Neural cell (in vitro differentiated cells): ENCODE data around the gene LIN7B. TPM values are rescaled to one million over a fixed set of nuclear protein-coding genes. Genes with fewer than 3 reads are reported as not detected.

Source experiments
- H2AFZ ChIP-seq: fragments of 200-600, 300-800 bp; sonication (generic), shearing (Covaris generic); 2 replicates; pipeline ENCODE4 v1.6.0; 2014; ENCODE audit warnings: low read depth, mild to moderate bottlenecking, antibody characterized with exemption, low read length, moderate library complexity
- H3F3A ChIP-seq: fragments of 200-600 bp; shearing (Covaris generic); 2 replicates; pipeline ENCODE4 v1.6.1; 2016; ENCODE audit warnings: mild to moderate bottlenecking, moderate library complexity, mixed read lengths, antibody characterized with exemption, low read length; ENCODE audit not compliant: insufficient read depth, poor library complexity, severe bottlenecking
- H3K27ac ChIP-seq: fragments of 200-600, 300-800 bp; sonication (generic), shearing (Covaris generic); 2 replicates; pipeline ENCODE4 v1.5.1; 2014; ENCODE audit warnings: mild to moderate bottlenecking, low read length, moderate library complexity
- H3K27me3 ChIP-seq: fragments of 300-800, 200-600 bp; sonication (generic), shearing (Covaris generic); 2 replicates; pipeline ENCODE4 v1.6.0; 2014; ENCODE audit warnings: mild to moderate bottlenecking, low read depth, low read length, moderate library complexity; ENCODE audit not compliant: insufficient read depth
- H3K36me3 ChIP-seq: fragments of 300-800, 200-600 bp; sonication (generic), shearing (Covaris generic); 2 replicates; pipeline ENCODE4 v1.5.1; 2014; ENCODE audit warnings: mild to moderate bottlenecking, antibody characterized with exemption, low read length, moderate library complexity; ENCODE audit not compliant: insufficient read depth
- H3K4me2 ChIP-seq: fragments of 300-800, 200-600 bp; sonication (generic), shearing (Covaris generic); 2 replicates; pipeline ENCODE4 v1.6.0; 2014; ENCODE audit warnings: mild to moderate bottlenecking, low read length
- H3K4me3 ChIP-seq: fragments of 300-800, 200-600 bp; sonication (generic), shearing (Covaris generic); 2 replicates; pipeline ENCODE4 v1.5.1; 2014; ENCODE audit warnings: mild to moderate bottlenecking, low read length, moderate library complexity
- H3K79me2 ChIP-seq: fragments of 200-600 bp; shearing (Covaris generic); replicated peaks from 2 replicates; pipeline ENCODE4 v1.6.0; 2014; ENCODE audit warnings: mild to moderate bottlenecking, low read length, moderate library complexity; ENCODE audit not compliant: insufficient read depth
- H3K9ac ChIP-seq: fragments of 300-800, 200-600 bp; sonication (generic), shearing (Covaris generic); 2 replicates; pipeline ENCODE4 v1.6.1; 2016; ENCODE audit warnings: mild to moderate bottlenecking, low read length, mixed read lengths
- H3K9me2 ChIP-seq: fragments of 200-600 bp; shearing (Covaris generic); 2 replicates; pipeline ENCODE4 v1.6.1; 2016; ENCODE audit warnings: mild to moderate bottlenecking, low read length, mixed read lengths; ENCODE audit not compliant: insufficient read depth
- H3K9me3 ChIP-seq: fragments of 200-600, 300-800 bp; sonication (generic), shearing (Covaris generic); 2 replicates; pipeline ENCODE4 v1.6.1; 2016; ENCODE audit warnings: mild to moderate bottlenecking, mixed run types, low read length, moderate library complexity, mixed read lengths
- H4K20me1 ChIP-seq: fragments of 200-600 bp; shearing (Covaris generic); 2 replicates; pipeline ENCODE4 v1.6.1; 2016; ENCODE audit warnings: mild to moderate bottlenecking, mixed run types; ENCODE audit not compliant: insufficient read depth
- EP300 ChIP-seq: fragments of 450-650 bp; conservative IDR thresholded peaks from 2 replicates; pipeline ENCODE4 v1.6.1; 2014; ENCODE audit warnings: antibody characterized with exemption, mild to moderate bottlenecking, moderate library complexity; ENCODE audit not compliant: poor library complexity, severe bottlenecking
- EZH2 ChIP-seq: fragments of 200-600, 300-800 bp; shearing (Covaris generic), sonication (generic); IDR thresholded peaks from 2 replicates; pipeline ENCODE4 v1.6.1; 2014; ENCODE audit warnings: antibody characterized with exemption, low read length, borderline replicate concordance, mild to moderate bottlenecking; ENCODE audit not compliant: insufficient read depth, poor library complexity, severe bottlenecking
- MXI1 ChIP-seq: fragments of 450-650 bp; conservative IDR thresholded peaks from 2 replicates; pipeline ENCODE4 v1.6.1; 2014; ENCODE audit warnings: antibody characterized with exemption, mild to moderate bottlenecking; ENCODE audit not compliant: poor library complexity, severe bottlenecking
- POLR2AphosphoS5 ChIP-seq: IDR thresholded peaks from 2 replicates; pipeline ENCODE4 v1.6.1; 2012
- RAD21 ChIP-seq: fragments of 450-650 bp; conservative IDR thresholded peaks from 2 replicates; pipeline ENCODE4 v1.6.1; 2014; ENCODE audit warnings: antibody characterized with exemption, mild to moderate bottlenecking, moderate library complexity
- SMC3 ChIP-seq: fragments of 450-650 bp; conservative IDR thresholded peaks from 2 replicates; pipeline ENCODE4 v1.6.1; 2014; ENCODE audit warnings: antibody characterized with exemption, mild to moderate bottlenecking, moderate library complexity; ENCODE audit not compliant: poor library complexity
- TAF1 ChIP-seq: IDR thresholded peaks from 2 replicates; pipeline ENCODE4 v1.6.1; 2012; ENCODE audit warnings: low read depth
- polyA plus RNA-seq: library from polyadenylated mRNA; depleted of rRNA; stranded (reverse); fragments of >200 nt; gene quantifications from 2 replicates; pipeline ENCODE4 v1.2.3, GENCODE V29; 2014
- TF ChIP-seq, protein P1 (sequence below): fragments of 450-650 bp; IDR thresholded peaks from 2 replicates; pipeline ENCODE4 v1.5.1; 2014; ENCODE audit warnings: antibody characterized with exemption, mild to moderate bottlenecking, moderate library complexity; ENCODE audit not compliant: poor library complexity, severe bottlenecking
- TF ChIP-seq, protein P2 (sequence below): IDR thresholded peaks from 2 replicates; pipeline ENCODE4 v1.6.1; 2012; ENCODE audit warnings: borderline replicate concordance

LIN7B gene
- polyA plus RNA-seq, 1 donor from 2014 or later: 88.7 TPM

DNA sequence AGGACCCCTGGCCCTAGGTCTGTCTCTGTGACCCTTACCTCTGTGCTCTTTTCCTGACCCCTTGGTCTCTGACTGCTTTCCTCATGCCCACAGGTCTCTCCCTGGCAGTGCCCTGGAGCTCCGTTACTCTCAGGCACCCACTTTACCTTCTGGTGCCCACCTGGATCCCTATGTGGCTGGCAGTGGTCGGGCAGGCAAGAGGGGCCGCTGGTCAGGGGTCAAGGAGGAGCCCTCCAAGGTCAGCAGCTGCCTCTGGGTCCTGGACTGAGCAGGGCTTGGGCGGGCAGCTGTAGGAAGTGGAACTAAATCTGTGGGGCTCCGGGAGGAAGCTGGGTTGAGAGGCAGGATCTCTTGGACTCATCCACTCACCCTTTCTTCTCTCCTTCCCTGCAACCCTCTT is 21.5 kb downstream of the LIN7B start:
- no peaks in the 10 kb centered on the region for H3K9me3 ChIP-seq
- H4K20me1 ChIP-seq: no peaks in the 10 kb centered on the region
- H3K4me2 ChIP-seq: no peak overlapping the region
- H3F3A ChIP-seq: no peaks in the 10 kb centered on the region
- no peak overlapping the region for H3K9ac ChIP-seq
- H2AFZ ChIP-seq: no peak overlapping the region
- peaks cover 11% of the 10 kb centered on the region for H3K36me3 ChIP-seq
- no peaks in the 10 kb centered on the region for H3K79me2 ChIP-seq
- TF ChIP-seq SMC3: no peak
- TF ChIP-seq, protein P1, sequence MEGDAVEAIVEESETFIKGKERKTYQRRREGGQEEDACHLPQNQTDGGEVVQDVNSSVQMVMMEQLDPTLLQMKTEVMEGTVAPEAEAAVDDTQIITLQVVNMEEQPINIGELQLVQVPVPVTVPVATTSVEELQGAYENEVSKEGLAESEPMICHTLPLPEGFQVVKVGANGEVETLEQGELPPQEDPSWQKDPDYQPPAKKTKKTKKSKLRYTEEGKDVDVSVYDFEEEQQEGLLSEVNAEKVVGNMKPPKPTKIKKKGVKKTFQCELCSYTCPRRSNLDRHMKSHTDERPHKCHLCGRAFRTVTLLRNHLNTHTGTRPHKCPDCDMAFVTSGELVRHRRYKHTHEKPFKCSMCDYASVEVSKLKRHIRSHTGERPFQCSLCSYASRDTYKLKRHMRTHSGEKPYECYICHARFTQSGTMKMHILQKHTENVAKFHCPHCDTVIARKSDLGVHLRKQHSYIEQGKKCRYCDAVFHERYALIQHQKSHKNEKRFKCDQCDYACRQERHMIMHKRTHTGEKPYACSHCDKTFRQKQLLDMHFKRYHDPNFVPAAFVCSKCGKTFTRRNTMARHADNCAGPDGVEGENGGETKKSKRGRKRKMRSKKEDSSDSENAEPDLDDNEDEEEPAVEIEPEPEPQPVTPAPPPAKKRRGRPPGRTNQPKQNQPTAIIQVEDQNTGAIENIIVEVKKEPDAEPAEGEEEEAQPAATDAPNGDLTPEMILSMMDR: no peak
- no peak for TF ChIP-seq EZH2
- TF ChIP-seq, protein P2, sequence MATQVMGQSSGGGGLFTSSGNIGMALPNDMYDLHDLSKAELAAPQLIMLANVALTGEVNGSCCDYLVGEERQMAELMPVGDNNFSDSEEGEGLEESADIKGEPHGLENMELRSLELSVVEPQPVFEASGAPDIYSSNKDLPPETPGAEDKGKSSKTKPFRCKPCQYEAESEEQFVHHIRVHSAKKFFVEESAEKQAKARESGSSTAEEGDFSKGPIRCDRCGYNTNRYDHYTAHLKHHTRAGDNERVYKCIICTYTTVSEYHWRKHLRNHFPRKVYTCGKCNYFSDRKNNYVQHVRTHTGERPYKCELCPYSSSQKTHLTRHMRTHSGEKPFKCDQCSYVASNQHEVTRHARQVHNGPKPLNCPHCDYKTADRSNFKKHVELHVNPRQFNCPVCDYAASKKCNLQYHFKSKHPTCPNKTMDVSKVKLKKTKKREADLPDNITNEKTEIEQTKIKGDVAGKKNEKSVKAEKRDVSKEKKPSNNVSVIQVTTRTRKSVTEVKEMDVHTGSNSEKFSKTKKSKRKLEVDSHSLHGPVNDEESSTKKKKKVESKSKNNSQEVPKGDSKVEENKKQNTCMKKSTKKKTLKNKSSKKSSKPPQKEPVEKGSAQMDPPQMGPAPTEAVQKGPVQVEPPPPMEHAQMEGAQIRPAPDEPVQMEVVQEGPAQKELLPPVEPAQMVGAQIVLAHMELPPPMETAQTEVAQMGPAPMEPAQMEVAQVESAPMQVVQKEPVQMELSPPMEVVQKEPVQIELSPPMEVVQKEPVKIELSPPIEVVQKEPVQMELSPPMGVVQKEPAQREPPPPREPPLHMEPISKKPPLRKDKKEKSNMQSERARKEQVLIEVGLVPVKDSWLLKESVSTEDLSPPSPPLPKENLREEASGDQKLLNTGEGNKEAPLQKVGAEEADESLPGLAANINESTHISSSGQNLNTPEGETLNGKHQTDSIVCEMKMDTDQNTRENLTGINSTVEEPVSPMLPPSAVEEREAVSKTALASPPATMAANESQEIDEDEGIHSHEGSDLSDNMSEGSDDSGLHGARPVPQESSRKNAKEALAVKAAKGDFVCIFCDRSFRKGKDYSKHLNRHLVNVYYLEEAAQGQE: no peak
- TF ChIP-seq POLR2AphosphoS5: no peak
- no peak for TF ChIP-seq TAF1
- TF ChIP-seq EP300: no peak
- no peak for TF ChIP-seq RAD21
- no peak for TF ChIP-seq MXI1
- no peaks in the 10 kb centered on the region for H3K27me3 ChIP-seq
- H3K4me3 ChIP-seq: no peak overlapping the region
- no peaks in the 10 kb centered on the region for H3K9me2 ChIP-seq
- no peak overlapping the region for H3K27ac ChIP-seq

DNA sequence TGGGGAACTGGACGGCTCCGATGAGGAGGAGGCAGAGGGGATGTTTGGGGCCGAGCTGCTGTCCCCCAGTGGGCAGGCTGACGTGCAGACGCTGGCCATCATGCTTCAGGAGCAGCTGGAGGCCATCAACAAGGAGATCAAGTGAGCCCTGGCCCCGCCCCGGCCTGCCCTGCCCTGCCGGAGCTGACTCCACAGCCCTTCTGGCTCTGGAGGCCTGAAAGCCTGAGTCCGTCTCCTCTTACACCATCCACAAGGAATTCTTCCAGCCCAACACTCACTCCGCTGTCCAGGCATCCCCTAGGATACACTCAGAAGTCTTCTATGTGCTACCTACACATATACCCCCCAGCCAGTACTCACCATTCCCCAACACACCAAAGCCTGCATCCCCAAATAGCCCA is 22.6 kb downstream of the LIN7B start:
- Histone ChIP-seq H4K20me1 (no peaks in the 10 kb centered on the region), H3K9ac (no peak overlapping the region), H3F3A (no peaks in the 10 kb centered on the region), H3K79me2 (no peaks in the 10 kb centered on the region), H2AFZ (no peak overlapping the region), H3K27ac (no peak overlapping the region), H3K9me3 (no peaks in the 10 kb centered on the region), H3K9me2 (no peaks in the 10 kb centered on the region), H3K27me3 (no peaks in the 10 kb centered on the region), H3K36me3 (peaks cover 11% of the 10 kb centered on the region), H3K4me3 (no peak overlapping the region), H3K4me2 (no peak overlapping the region)
- TF ChIP-seq, protein P1: no peak
- no peak for TF ChIP-seq TAF1
- TF ChIP-seq, protein P2: no peak
- TF ChIP-seq RAD21: no peak
